ENCODE data around the gene LRRC53. TPM values are rescaled to one million over a fixed set of nuclear protein-coding genes. Genes with fewer than 3 reads are reported as not detected.

The LRRC53 gene
- total and polyA plus RNA-seq, 5 donors from 2014 or later, result not detected

GRCh38 chr1:74470251-74470650 lies 42.2 kb downstream of the LRRC53 start:
- ATAC-seq (ENCODE audit: low read depth in 2 of 2), result no peak
- H3K4me1 Mint-ChIP-seq, result no peaks in the 10 kb centered on the region
- Histone ChIP-seq H3K27ac (ENCODE audit: insufficient read depth, low read length, poor library complexity, severe bottlenecking) (no peak overlapping the region), H3K4me3 (ENCODE audit: low read depth, low read length) (no peak overlapping the region), H3K27me3 (ENCODE audit: control insufficient read depth, insufficient read depth, low read length) (no peaks in the 10 kb centered on the region), H3K36me3 (ENCODE audit: control insufficient read depth, insufficient read depth, low read length) (no peaks in the 10 kb centered on the region), H3K9me3 (ENCODE audit: control insufficient read depth in 2 of 2, low read length in 2 of 2) (no peaks in the 10 kb centered on the region), H3K4me1 (ENCODE audit: control insufficient read depth, insufficient read depth, low read length, poor library complexity, severe bottlenecking) (no peaks in the 10 kb centered on the region)
- H3K36me3 Mint-ChIP-seq, result no peaks in the 10 kb centered on the region
- no peak overlapping the region for H3K4me3 Mint-ChIP-seq
- H3K27me3 Mint-ChIP-seq, result no peaks in the 10 kb centered on the region
- DNase-seq, result no peak
- no peaks in the 10 kb centered on the region for H3K9me3 Mint-ChIP-seq
- no peak overlapping the region for H3K27ac Mint-ChIP-seq

GRCh38 chr1:74468982-74469603 lies 43.3 kb downstream of the LRRC53 start:
- H3K4me3 ChIP-seq (ENCODE audit: low read depth, low read length), result no peak overlapping the region
- Mint-ChIP-seq H3K36me3 (no peaks in the 10 kb centered on the region), H3K4me1 (no peaks in the 10 kb centered on the region), H3K27ac (no peak overlapping the region), H3K27me3 (no peaks in the 10 kb centered on the region), H3K4me3 (no peak overlapping the region), H3K9me3 (no peaks in the 10 kb centered on the region)
- H3K4me1 ChIP-seq (ENCODE audit: control insufficient read depth, insufficient read depth, low read length, poor library complexity, severe bottlenecking), result no peaks in the 10 kb centered on the region
- ATAC-seq (ENCODE audit: low read depth in 2 of 2), result no peak
- no peaks in the 10 kb centered on the region for H3K9me3 ChIP-seq (ENCODE audit: control insufficient read depth in 2 of 2, low read length in 2 of 2)
- H3K27me3 ChIP-seq (ENCODE audit: control insufficient read depth, insufficient read depth, low read length), result no peaks in the 10 kb centered on the region
- H3K36me3 ChIP-seq (ENCODE audit: control insufficient read depth, insufficient read depth, low read length), result no peaks in the 10 kb centered on the region
- no peak overlapping the region for H3K27ac ChIP-seq (ENCODE audit: insufficient read depth, low read length, poor library complexity, severe bottlenecking)
- peak in 1 of 3 donors; percentile 5 for DNase-seq

- Histone ChIP-seq H3K36me3 (ENCODE audit: control insufficient read depth, insufficient read depth, low read length) (no peaks in the 10 kb centered on the region), H3K4me1 (ENCODE audit: control insufficient read depth, insufficient read depth, low read length, poor library complexity, severe bottlenecking) (no peaks in the 10 kb centered on the region), H3K27me3 (ENCODE audit: control insufficient read depth, insufficient read depth, low read length) (no peaks in the 10 kb centered on the region), H3K4me3 (ENCODE audit: low read depth, low read length) (no peak overlapping the region), H3K9me3 (ENCODE audit: control insufficient read depth in 2 of 2, low read length in 2 of 2) (no peaks in the 10 kb centered on the region), H3K27ac (ENCODE audit: insufficient read depth, low read length, poor library complexity, severe bottlenecking) (no peak overlapping the region)
- peak overlapping the region in 1 of 4 donors; percentile 27 for H3K4me3 Mint-ChIP-seq
- no peaks in the 10 kb centered on the region for H3K9me3 Mint-ChIP-seq
- no peak for DNase-seq
- H3K27me3 Mint-ChIP-seq, result no peaks in the 10 kb centered on the region
- no peak for ATAC-seq (ENCODE audit: low read depth in 2 of 2)
- H3K4me1 Mint-ChIP-seq, result no peaks in the 10 kb centered on the region
- H3K36me3 Mint-ChIP-seq, result no peaks in the 10 kb centered on the region
- no peak overlapping the region for H3K27ac Mint-ChIP-seq
Observed at GRCh38 chr1:74467786-74468377, 44.5 kb downstream of the LRRC53 start.

GRCh38 chr1:74465193-74465681 lies 47.2 kb downstream of the LRRC53 start:
- Histone ChIP-seq H3K9me3 (ENCODE audit: control insufficient read depth in 2 of 2, low read length in 2 of 2) (no peaks in the 10 kb centered on the region), H3K4me1 (ENCODE audit: control insufficient read depth, insufficient read depth, low read length, poor library complexity, severe bottlenecking) (no peaks in the 10 kb centered on the region), H3K27ac (ENCODE audit: insufficient read depth, low read length, poor library complexity, severe bottlenecking) (no peak overlapping the region), H3K4me3 (ENCODE audit: low read depth, low read length) (no peak overlapping the region), H3K36me3 (ENCODE audit: control insufficient read depth, insufficient read depth, low read length) (no peaks in the 10 kb centered on the region), H3K27me3 (ENCODE audit: control insufficient read depth, insufficient read depth, low read length) (no peaks in the 10 kb centered on the region)
- Mint-ChIP-seq H3K36me3 (no peaks in the 10 kb centered on the region), H3K4me3 (no peak overlapping the region), H3K27me3 (no peaks in the 10 kb centered on the region), H3K27ac (no peak overlapping the region), H3K9me3 (no peaks in the 10 kb centered on the region), H3K4me1 (no peaks in the 10 kb centered on the region)
- no peak for DNase-seq
- ATAC-seq (ENCODE audit: low read depth in 2 of 2), result no peak

- H3K27ac Mint-ChIP-seq, result no peak overlapping the region
- no peaks in the 10 kb centered on the region for H3K27me3 Mint-ChIP-seq
- H3K36me3 Mint-ChIP-seq, result no peaks in the 10 kb centered on the region
- no peak for ATAC-seq (ENCODE audit: low read depth in 2 of 2)
- Histone ChIP-seq H3K27me3 (ENCODE audit: control insufficient read depth, insufficient read depth, low read length) (no peaks in the 10 kb centered on the region), H3K4me3 (ENCODE audit: low read depth, low read length) (no peak overlapping the region), H3K4me1 (ENCODE audit: control insufficient read depth, insufficient read depth, low read length, poor library complexity, severe bottlenecking) (no peaks in the 10 kb centered on the region), H3K9me3 (ENCODE audit: control insufficient read depth in 2 of 2, low read length in 2 of 2) (no peaks in the 10 kb centered on the region), H3K36me3 (ENCODE audit: control insufficient read depth, insufficient read depth, low read length) (no peaks in the 10 kb centered on the region), H3K27ac (ENCODE audit: insufficient read depth, low read length, poor library complexity, severe bottlenecking) (no peak overlapping the region)
- no peak for DNase-seq
- no peaks in the 10 kb centered on the region for H3K9me3 Mint-ChIP-seq
- H3K4me1 Mint-ChIP-seq, result no peaks in the 10 kb centered on the region
- no peak overlapping the region for H3K4me3 Mint-ChIP-seq
Observed at GRCh38 chr1:74464037-74464436, 48.4 kb downstream of the LRRC53 start.

- no peaks in the 10 kb centered on the region for H3K36me3 ChIP-seq (ENCODE audit: control insufficient read depth, insufficient read depth, low read length)
- Mint-ChIP-seq H3K27me3 (no peaks in the 10 kb centered on the region), H3K9me3 (no peaks in the 10 kb centered on the region), H3K4me3 (no peak overlapping the region), H3K4me1 (no peaks in the 10 kb centered on the region), H3K27ac (no peak overlapping the region), H3K36me3 (no peaks in the 10 kb centered on the region)
- H3K27ac ChIP-seq (ENCODE audit: insufficient read depth, low read length, poor library complexity, severe bottlenecking), result no peak overlapping the region
- no peaks in the 10 kb centered on the region for H3K9me3 ChIP-seq (ENCODE audit: control insufficient read depth in 2 of 2, low read length in 2 of 2)
- no peaks in the 10 kb centered on the region for H3K4me1 ChIP-seq (ENCODE audit: control insufficient read depth, insufficient read depth, low read length, poor library complexity, severe bottlenecking)
- no peak for ATAC-seq (ENCODE audit: low read depth in 2 of 2)
- no peak overlapping the region for H3K4me3 ChIP-seq (ENCODE audit: low read depth, low read length)
- no peak for DNase-seq
- H3K27me3 ChIP-seq (ENCODE audit: control insufficient read depth, insufficient read depth, low read length), result no peaks in the 10 kb centered on the region
Observed at GRCh38 chr1:74463333-74463988, 49.0 kb downstream of the LRRC53 start.

- no peak overlapping the region for H3K4me3 ChIP-seq (ENCODE audit: low read depth, low read length)
- no peak overlapping the region for H3K27ac ChIP-seq (ENCODE audit: insufficient read depth, low read length, poor library complexity, severe bottlenecking)
- Mint-ChIP-seq H3K4me1 (no peaks in the 10 kb centered on the region), H3K27ac (no peak overlapping the region), H3K36me3 (no peaks in the 10 kb centered on the region), H3K9me3 (no peaks in the 10 kb centered on the region), H3K4me3 (no peak overlapping the region), H3K27me3 (peaks cover 5% of the 10 kb centered on the region)
- H3K36me3 ChIP-seq (ENCODE audit: control insufficient read depth, insufficient read depth, low read length), result no peaks in the 10 kb centered on the region
- DNase-seq, result no peak
- ATAC-seq (ENCODE audit: low read depth in 2 of 2), result no peak
- no peaks in the 10 kb centered on the region for H3K27me3 ChIP-seq (ENCODE audit: control insufficient read depth, insufficient read depth, low read length)
- H3K9me3 ChIP-seq (ENCODE audit: control insufficient read depth in 2 of 2, low read length in 2 of 2), result no peaks in the 10 kb centered on the region
- H3K4me1 ChIP-seq (ENCODE audit: control insufficient read depth, insufficient read depth, low read length, poor library complexity, severe bottlenecking), result no peaks in the 10 kb centered on the region
Observed at GRCh38 chr1:74457253-74457652, 55.2 kb downstream of the LRRC53 start.

- H3K4me1 ChIP-seq (ENCODE audit: control insufficient read depth, insufficient read depth, low read length, poor library complexity, severe bottlenecking), result no peaks in the 10 kb centered on the region
- Mint-ChIP-seq H3K4me3 (no peak overlapping the region), H3K4me1 (no peaks in the 10 kb centered on the region), H3K9me3 (peaks cover 0 to 7% (median 2%) of the 10 kb centered on the region in 7 donors), H3K27ac (no peak overlapping the region), H3K27me3 (peaks cover 5% of the 10 kb centered on the region), H3K36me3 (no peaks in the 10 kb centered on the region)
- H3K36me3 ChIP-seq (ENCODE audit: control insufficient read depth, insufficient read depth, low read length), result no peaks in the 10 kb centered on the region
- H3K4me3 ChIP-seq (ENCODE audit: low read depth, low read length), result no peak overlapping the region
- no peaks in the 10 kb centered on the region for H3K27me3 ChIP-seq (ENCODE audit: control insufficient read depth, insufficient read depth, low read length)
- no peaks in the 10 kb centered on the region for H3K9me3 ChIP-seq (ENCODE audit: control insufficient read depth in 2 of 2, low read length in 2 of 2)
- no peak overlapping the region for H3K27ac ChIP-seq (ENCODE audit: insufficient read depth, low read length, poor library complexity, severe bottlenecking)
- ATAC-seq (ENCODE audit: low read depth in 2 of 2) (no peak), DNase-seq (no peak)
Observed at GRCh38 chr1:74455390-74455789, 57.0 kb downstream of the LRRC53 start.

All from CD4-positive, CD25-positive, alpha-beta regulatory T cell (primary cell).